Naive thymus-derived CD8-positive, alpha-beta T cell (primary cell): ENCODE results near the gene POLN. TPM values are rescaled to one million over a fixed set of nuclear protein-coding genes. Genes with fewer than 3 reads are reported as not detected.

Experiments used
- ATAC-seq, 2 donors: fragments of 150-1000 bp; cut with Tn5 transposase in 1 of 2; sonication (Bioruptor Pico), chemical (Tn5 transposase) in 1 of 2; 1 replicate in 1 of 2; 2 replicates in 1 of 2; pipeline ENCODE4 v1.10.0; 2021; ENCODE audit warnings: mild to moderate bottlenecking in 2 of 2, moderate library complexity in 2 of 2
- POLR2A ChIA-PET: fragments of 350-600 bp; sonication (Branson Sonifier 250); formaldehyde crosslinking; loops from one replicate; lab custom pipeline; 2021; ENCODE audit warnings: antibody characterized with exemption; lab: Charles Lee
- DNase-seq, 10 donors: peaks; one replicate each; pipeline versions ENCODE4 v3.0.0 to v3.0.0-alpha.2; 2020 to 2022
- H3K27ac Mint-ChIP-seq, 10 donors: one replicate each; pipeline ENCODE4 v1.8.0; 2020 to 2022; ENCODE audit warnings: mild to moderate bottlenecking in 10 of 10, mixed read lengths in 10 of 10, moderate library complexity in 4 of 10, inconsistent platforms in 1 of 10
- H3K27me3 Mint-ChIP-seq, 5 donors: one replicate each; pipeline ENCODE4 v1.8.0; 2021 to 2022; ENCODE audit warnings: mixed read lengths in 5 of 5
- H3K36me3 Mint-ChIP-seq, 3 donors: one replicate each; pipeline ENCODE4 v1.8.0; 2020 to 2022; ENCODE audit warnings: mixed read lengths in 3 of 3, mild to moderate bottlenecking in 2 of 3, inconsistent platforms in 1 of 3
- H3K4me1 Mint-ChIP-seq, 4 donors: one replicate each; pipeline ENCODE4 v1.8.0; 2021 to 2022; ENCODE audit warnings: mixed read lengths in 4 of 4
- H3K4me3 Mint-ChIP-seq, 10 donors: one replicate each; pipeline ENCODE4 v1.8.0; 2020 to 2022; ENCODE audit warnings: mild to moderate bottlenecking in 10 of 10, mixed read lengths in 10 of 10, moderate library complexity in 6 of 10, inconsistent platforms in 1 of 10
- H3K9me3 Mint-ChIP-seq, 9 donors: one replicate each; pipeline ENCODE4 v1.8.0; 2020 to 2022; ENCODE audit warnings: mixed read lengths in 9 of 9, mild to moderate bottlenecking in 3 of 9, inconsistent platforms in 1 of 9, moderate library complexity in 1 of 9
- polyA plus RNA-seq, 3 donors: library from polyadenylated mRNA; unstranded; fragments of 300-500 nt; fragmentation: Illumina TruSeq; gene quantifications; one replicate each; pipeline ENCODE4 v1.2.3, GENCODE V29; 2021
- total RNA-seq, 8 experiments: library from RNA in 2 of 8; stranded (reverse) in 2 of 8; gene quantifications; one replicate each; pipeline ENCODE4 v1.2.3 and lab custom pipeline; 2021 to 2026

POLN gene
- total RNA-seq (1 to 10 TPM; 2.9 to 3.8 TPM), polyA plus RNA-seq (under 1 TPM in 2 of 3 donors, not detected in 1; 0.44 to 0.55 TPM), total RNA-seq (lab: John Stamatoyannopoulos, UW) (0 to 0.95 (median 0.46) reads per million in 6 experiments)

DNA sequence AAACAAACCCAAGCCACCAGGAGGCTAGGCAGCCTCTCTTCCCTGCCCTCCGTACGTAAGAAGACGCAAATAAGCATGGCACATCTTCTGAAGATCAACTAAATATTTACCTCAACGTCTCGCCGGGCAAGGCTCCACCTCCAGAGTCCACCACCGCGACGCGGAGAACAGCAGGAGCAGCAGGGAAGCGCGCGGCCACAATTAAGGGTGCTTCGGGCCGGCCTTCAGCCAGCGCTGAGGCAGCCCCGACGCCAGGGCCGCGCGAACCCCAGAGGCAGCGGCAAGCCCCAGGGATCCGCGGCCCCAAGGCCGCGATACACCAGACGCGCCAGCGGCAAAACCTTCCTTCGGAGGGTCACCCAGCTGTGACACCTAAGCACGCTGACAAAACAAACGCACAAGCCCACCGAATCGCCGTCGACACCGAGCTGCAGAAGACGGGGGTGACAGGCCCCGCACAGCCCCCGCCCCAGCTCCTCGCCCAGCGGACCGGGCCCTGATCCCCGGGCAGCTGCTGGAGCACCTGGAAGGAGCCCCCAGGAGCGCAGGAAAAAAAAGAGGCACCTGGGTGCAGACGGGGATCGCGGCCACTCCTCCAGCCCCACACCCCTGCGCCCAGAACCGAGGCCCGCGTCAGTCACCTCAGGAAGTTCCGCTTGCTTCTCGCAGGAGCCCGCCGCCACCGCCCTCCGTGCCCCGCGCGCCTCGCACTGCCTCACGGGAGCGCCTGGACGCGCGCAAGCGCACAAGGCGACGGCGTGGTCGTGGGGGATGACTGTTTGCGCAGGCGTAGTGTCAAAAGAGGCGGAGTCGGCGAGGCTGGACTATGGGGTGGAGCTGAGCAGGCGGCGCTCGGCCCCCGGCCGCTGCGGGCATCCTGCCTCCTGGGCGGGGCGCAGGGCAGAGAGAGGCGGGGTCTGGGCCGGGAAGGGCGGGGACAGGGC lies at the start of gene POLN, which contains the start of gene HAUS3:
Gene POLN, minus strand, starts transcription at position 712 of the 944 bp plus-strand sequence. CDS start 12,890 bp downstream, outside the sequence.
Gene HAUS3, minus strand, starts transcription at position 712 of the 944 bp plus-strand sequence. CDS start 1,175 bp downstream, outside the sequence.
- Mint-ChIP-seq H3K27ac (peak within 1 kb of the TSS; percentile 83 to 97 (median 94)), H3K4me3 (peak within 1 kb of the TSS; percentile 85 to 96 (median 90)), H3K27me3 (no peaks in the 10 kb centered on the region), H3K4me1 (peaks cover 36 to 73% (median 63%) of the 10 kb centered on the region in 4 donors), H3K9me3 (no peaks in the 10 kb centered on the region), H3K36me3 (peaks cover 0 to 34% (median 2%) of the 10 kb centered on the region in 3 donors)
- POLR2A ChIA-PET = interaction anchor here (0.6 to 3.3 kb wide), 18 partner anchors 13 to 960 kb away, joined by 3 to 31 read pairs (median 5); partner anchors contain the start of genes CFAP99, FAM193A, MXD4 and NELFA
- peak; percentile 96 to 100 (median 99) for DNase-seq
- peak; percentile 86 to 87 for ATAC-seq

DNA sequence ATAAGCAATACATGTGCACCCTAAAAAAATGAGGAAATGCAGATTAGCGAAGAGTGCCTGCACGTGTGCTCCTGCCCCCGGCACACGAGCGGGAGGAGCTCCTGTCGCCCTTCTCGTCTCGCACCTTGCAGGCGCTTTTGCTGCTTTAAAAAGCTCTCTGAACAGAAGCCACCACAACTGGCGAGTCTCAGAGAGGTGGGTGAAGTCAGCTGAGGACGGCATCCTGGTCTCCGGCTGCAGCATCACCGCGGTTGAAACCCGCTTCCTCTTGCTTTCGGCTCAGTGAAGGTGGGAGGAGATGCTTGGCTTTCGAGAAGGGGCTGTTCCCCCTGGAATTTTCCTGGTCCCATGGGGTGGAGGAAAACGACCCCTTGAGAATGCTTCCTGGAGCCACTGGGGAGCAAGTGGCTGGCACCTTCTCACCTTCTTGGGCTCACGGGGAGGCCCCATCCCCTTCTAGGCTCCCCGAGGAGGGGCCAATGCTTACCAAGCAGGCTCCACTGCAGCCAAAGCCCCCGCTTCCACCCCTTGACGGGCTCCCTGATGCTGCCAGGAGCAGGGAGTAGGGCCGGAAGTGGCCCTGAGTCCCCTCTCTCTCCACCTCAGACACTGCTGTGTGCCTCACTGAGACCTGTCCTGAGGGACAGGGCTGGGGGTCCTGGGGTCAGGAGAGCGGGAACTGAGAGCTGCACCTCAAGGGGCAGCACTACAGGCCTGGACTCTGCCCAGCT lies 49.2 kb upstream of the POLN start:
- ATAC-seq = peak; percentile 94 to 95
- POLR2A ChIA-PET = interaction anchor here (0.6 to 4.8 kb wide), 11 partner anchors 9 to 178 kb away, joined by 3 to 40 read pairs (median 5); partner anchors contain the start of genes HAUS3, MXD4, POLN and RNF4
- Mint-ChIP-seq H3K36me3 (no peaks in the 10 kb centered on the region), H3K4me3 (peak overlapping the region; percentile 65 to 84 (median 82)), H3K27ac (peak overlapping the region; percentile 98 to 99 (median 99)), H3K27me3 (peaks cover 0 to 2% (median 0%) of the 10 kb centered on the region in 5 donors), H3K4me1 (peaks cover 21 to 65% (median 54%) of the 10 kb centered on the region in 4 donors), H3K9me3 (peaks cover 0 to 4% (median 0%) of the 10 kb centered on the region in 9 donors)
- DNase-seq = peak; percentile 57 to 92 (median 89)

DNA sequence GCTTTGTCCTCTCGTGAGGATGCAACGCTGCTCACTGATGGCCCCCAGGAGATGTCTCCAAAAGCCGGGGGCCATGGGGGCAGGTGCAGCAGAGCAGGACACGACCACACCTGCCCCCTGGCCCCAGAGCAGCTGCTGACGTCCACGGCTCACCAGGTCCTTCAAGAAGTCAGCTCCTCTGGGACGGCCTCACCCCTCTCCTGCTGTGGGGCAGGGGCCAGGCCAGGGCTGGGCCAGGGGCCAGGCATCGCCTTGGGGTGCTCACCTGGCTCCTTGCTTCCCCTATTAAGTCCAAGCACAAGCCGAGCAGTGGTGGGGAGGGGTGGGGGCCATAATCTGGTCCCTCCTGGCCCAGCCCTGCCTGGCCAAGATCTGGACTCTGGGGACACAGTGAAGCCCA lies 48.6 kb upstream of the POLN start:
- no peak for ATAC-seq
- Mint-ChIP-seq H3K36me3 (no peaks in the 10 kb centered on the region), H3K4me3 (peak overlapping the region; percentile 65 to 84 (median 82)), H3K27ac (peak overlapping the region; percentile 98 to 99 (median 99)), H3K27me3 (peaks cover 0 to 2% (median 0%) of the 10 kb centered on the region in 5 donors), H3K9me3 (peaks cover 0 to 4% (median 0%) of the 10 kb centered on the region in 9 donors), H3K4me1 (peaks cover 18 to 62% (median 49%) of the 10 kb centered on the region in 4 donors)
- DNase-seq = no peak
- POLR2A ChIA-PET = interaction anchor here (1.0 to 4.8 kb wide), 10 partner anchors 8 to 179 kb away, joined by 3 to 40 read pairs (median 6); partner anchors contain the start of genes HAUS3, MXD4, POLN and RNF4

DNA sequence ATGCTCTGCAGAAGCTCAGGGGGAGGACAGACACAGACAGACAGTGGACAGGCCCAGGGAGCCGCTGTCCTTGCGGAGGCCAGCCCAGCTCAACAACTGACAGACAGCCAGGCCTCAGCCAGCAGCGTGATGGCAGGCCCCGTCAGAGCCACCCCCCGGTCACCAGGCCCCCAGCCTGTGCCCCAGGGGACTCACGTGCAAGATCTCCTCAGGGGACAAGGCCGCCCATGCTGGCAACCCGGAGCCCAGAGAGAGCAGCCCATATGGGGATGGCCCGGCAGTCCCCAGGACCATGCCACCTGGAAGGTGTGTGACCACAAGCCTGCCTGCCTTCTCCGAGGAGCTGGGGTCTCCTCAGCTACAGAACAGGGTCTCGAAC lies 48.0 kb upstream of the POLN start:
- Mint-ChIP-seq H3K27me3 (peaks cover 0 to 2% (median 0%) of the 10 kb centered on the region in 5 donors), H3K27ac (peak overlapping the region; percentile 98 to 99 (median 99)), H3K9me3 (peaks cover 0 to 4% (median 0%) of the 10 kb centered on the region in 9 donors), H3K4me3 (peak overlapping the region in 5 of 10 donors; percentile 27 to 82 (median 45)), H3K4me1 (peaks cover 16 to 61% (median 47%) of the 10 kb centered on the region in 4 donors), H3K36me3 (no peaks in the 10 kb centered on the region)
- DNase-seq (no peak), ATAC-seq (no peak)
- POLR2A ChIA-PET = interaction anchor here (1.5 to 4.8 kb wide), 8 partner anchors 8 to 125 kb away, joined by 3 to 40 read pairs (median 7); partner anchors contain the start of genes HAUS3, MXD4 and POLN

DNA sequence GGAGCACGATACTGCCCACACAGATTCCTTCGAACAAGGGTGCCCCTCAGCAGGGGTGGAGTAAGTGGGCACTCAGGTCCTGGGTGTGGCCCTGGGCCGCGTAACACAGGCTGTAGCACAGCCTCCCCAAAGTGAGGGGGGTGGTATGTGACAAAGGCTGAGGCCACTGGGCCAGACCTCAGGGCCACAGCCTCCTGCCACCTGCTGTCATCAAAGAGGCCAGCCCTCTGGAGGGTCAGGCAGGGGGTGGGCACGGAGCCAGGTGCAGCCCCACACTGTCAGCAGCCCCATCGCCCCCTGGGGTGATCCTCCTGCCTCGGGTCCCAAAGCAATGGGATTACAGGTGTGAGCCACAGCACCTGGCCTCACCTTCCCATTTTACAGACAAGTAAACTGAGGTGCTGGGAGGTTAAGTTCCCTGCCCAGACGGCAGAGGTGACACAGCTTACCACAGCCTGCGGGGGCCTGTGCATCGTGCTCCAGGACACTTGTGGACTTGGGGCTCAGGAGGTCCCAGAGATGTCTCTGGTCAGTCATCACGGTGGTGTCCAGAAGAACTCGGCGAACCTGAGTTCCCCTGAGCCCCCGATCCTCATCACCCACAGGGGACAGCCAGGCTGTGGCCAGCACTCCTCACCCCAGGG lies 47.5 kb upstream of the POLN start:
- ATAC-seq (no peak), DNase-seq (no peak)
- Mint-ChIP-seq H3K27ac (peak overlapping the region in 9 of 10 donors; percentile 98 to 99 (median 99)), H3K9me3 (peaks cover 0 to 4% (median 0%) of the 10 kb centered on the region in 9 donors), H3K36me3 (no peaks in the 10 kb centered on the region), H3K4me3 (peak overlapping the region in 5 of 10 donors; percentile 27 to 82 (median 45)), H3K4me1 (peaks cover 18 to 58% (median 49%) of the 10 kb centered on the region in 4 donors), H3K27me3 (peaks cover 0 to 2% (median 0%) of the 10 kb centered on the region in 5 donors)
- POLR2A ChIA-PET = interaction anchor here (0.5 to 4.8 kb wide), 8 partner anchors 7 to 126 kb away, joined by 3 to 40 read pairs (median 6); partner anchors contain the start of genes HAUS3, MXD4 and POLN

DNA sequence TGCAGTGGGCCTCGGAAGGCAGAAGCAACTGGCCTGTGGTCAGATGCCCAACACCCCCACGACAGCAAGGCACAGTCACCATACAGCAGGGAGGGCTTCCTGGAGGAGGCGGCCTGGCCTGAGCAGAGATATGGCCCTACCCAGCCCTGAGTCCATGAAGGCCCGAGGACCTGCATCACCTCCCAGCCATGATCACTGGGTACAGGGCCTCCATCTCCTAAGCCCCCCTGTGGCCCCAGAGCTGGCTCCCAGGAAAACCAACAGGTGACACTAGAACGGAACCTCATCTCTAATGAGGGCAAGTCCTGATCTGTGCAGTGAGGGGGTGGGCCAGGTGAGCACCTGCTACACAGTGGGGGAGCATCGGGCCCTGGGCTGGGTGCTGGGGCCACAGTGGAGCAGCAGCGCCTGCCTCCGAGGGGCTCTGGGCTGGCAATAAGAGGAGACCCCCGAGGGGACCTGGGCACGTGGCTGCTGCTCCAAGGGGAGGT lies 46.2 kb upstream of the POLN start:
- Mint-ChIP-seq H3K27me3 (peaks cover 0 to 2% (median 0%) of the 10 kb centered on the region in 5 donors), H3K9me3 (no peaks in the 10 kb centered on the region), H3K27ac (peak overlapping the region in 9 of 10 donors; percentile 43 to 92 (median 72)), H3K4me1 (peaks cover 21 to 59% (median 51%) of the 10 kb centered on the region in 4 donors), H3K4me3 (no peak overlapping the region), H3K36me3 (no peaks in the 10 kb centered on the region)
- no peak for ATAC-seq
- no peak for DNase-seq
- POLR2A ChIA-PET = interaction anchor here (0.6 kb wide), 1 partner anchor 241 kb away, joined by 3 read pairs; no protein-coding TSS in a partner anchor

DNA sequence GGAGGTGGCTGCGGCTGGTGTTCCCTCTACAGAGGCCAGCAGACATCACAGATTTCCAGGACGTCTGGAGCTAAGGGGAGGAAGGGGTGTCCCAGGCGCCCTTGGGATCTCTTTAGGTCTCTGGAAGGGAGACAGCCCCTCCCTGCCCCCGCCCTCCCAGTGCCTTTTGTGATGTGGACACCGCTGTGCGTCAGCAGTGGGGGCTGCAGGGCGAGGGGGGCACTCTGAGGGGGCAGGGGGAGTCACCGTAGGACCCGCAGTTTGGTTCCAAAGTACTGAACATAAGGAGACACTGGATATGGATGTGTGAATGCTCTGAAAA lies 45.6 kb upstream of the POLN start:
- no peaks in the 10 kb centered on the region for H3K9me3 Mint-ChIP-seq
- H3K4me1 Mint-ChIP-seq = peaks cover 22 to 61% (median 52%) of the 10 kb centered on the region in 4 donors
- POLR2A ChIA-PET = interaction anchor here (0.6 to 1.6 kb wide), 3 partner anchors 23 to 241 kb away, joined by 3 to 7 read pairs (median 4); partner anchors contain the start of gene MXD4
- no peak overlapping the region for H3K4me3 Mint-ChIP-seq
- no peaks in the 10 kb centered on the region for H3K36me3 Mint-ChIP-seq
- peak overlapping the region in 6 of 10 donors; percentile 63 to 92 (median 82) for H3K27ac Mint-ChIP-seq
- DNase-seq = no peak
- ATAC-seq = no peak
- H3K27me3 Mint-ChIP-seq = peaks cover 0 to 2% (median 0%) of the 10 kb centered on the region in 5 donors

DNA sequence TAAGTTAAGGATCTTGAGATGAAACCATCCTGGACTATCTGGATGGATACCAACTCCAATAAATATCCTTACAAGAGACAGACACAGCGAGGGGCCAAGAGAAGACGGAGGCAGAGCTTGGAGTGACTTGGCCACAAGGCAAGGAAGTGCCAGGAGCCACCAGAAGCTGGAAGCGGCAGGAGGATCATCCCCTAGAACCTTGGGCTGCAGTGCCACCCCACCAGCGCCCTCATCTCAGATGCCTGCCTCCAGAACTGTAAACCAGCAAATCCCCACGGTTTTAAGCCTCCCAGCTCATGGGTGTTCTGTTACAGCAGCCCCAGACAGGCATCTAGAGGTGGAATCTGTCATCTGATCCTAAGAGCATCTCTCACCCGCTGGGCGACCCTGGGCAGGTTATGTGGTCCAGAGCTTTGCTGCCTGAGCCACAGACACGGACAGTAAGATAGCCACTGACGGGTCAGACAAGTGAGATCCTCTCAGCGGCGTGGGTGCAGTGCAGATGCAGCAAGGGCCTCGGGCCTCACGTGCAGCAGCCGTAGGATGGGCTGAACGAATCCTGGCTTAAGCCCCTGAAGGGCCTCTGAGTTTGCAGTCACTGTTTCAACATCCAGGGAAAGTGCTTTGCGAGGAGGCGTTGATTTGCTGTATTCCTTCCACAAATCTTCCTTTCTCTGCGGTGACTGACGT lies 45.1 kb upstream of the POLN start:
- peak overlapping the region in 1 of 10 donors; percentile 22 for H3K4me3 Mint-ChIP-seq
- peak overlapping the region in 9 of 10 donors; percentile 46 to 87 (median 58) for H3K27ac Mint-ChIP-seq
- DNase-seq = no peak
- H3K4me1 Mint-ChIP-seq = peaks cover 23 to 61% (median 52%) of the 10 kb centered on the region in 4 donors
- H3K36me3 Mint-ChIP-seq = no peaks in the 10 kb centered on the region
- peaks cover 0 to 2% (median 0%) of the 10 kb centered on the region in 5 donors for H3K27me3 Mint-ChIP-seq
- POLR2A ChIA-PET = interaction anchor here (1.3 to 2.3 kb wide), 4 partner anchors 8 to 24 kb away, joined by 4 to 7 read pairs (median 6); partner anchors contain the start of gene MXD4
- no peaks in the 10 kb centered on the region for H3K9me3 Mint-ChIP-seq
- ATAC-seq = no peak

DNA sequence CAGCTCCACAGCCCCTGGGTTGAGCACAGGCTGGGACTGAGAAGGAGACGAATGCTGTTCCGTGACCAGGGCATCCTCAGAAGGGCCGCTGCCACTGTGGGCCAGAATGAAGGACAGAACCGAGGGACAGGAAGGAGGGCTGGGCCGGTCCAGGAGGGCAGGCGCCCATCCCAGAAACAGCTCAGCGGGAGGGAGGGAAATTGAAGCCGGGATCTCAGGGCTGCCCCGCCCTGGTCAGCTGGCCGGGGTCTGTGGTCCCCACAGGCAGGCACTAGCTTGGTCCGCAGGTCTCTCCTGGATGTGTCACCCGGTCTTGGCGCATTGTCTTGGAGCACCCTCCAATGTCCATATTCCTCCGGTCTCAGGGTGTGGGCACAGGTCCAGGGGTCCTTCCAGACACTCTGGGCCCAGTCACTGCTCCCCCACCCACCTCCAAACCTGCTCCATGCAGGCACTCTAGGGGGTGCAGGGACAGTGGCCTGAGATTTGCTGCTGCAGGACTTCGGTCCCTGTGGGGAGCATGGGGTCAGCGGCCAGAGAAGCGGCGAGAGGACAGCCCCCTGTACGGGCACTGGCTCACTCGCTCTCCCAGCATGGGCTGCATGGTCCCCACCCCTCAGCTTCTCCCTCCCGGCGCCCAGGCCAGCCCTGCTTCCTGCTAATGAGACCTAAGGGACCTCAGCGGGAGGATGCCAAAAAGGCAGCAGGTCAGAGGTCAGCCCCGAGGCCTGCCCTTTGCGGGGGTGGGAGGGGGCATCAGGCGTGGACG lies 43.9 kb upstream of the POLN start:
- Mint-ChIP-seq H3K9me3 (no peaks in the 10 kb centered on the region), H3K27ac (peak overlapping the region in 8 of 10 donors; percentile 29 to 93 (median 60)), H3K4me1 (peaks cover 27 to 63% (median 53%) of the 10 kb centered on the region in 4 donors), H3K27me3 (peaks cover 0 to under 1% (median 0%) of the 10 kb centered on the region in 5 donors), H3K4me3 (no peak overlapping the region), H3K36me3 (no peaks in the 10 kb centered on the region)
- ATAC-seq = no peak
- DNase-seq = no peak
- POLR2A ChIA-PET = interaction anchor here (0.6 to 2.3 kb wide), 5 partner anchors 7 to 599 kb away, joined by 5 to 7 read pairs (median 6); partner anchors contain the start of gene MXD4
